Measurements from ENCODE around the gene FGF11. TPM values are rescaled to one million over a fixed set of nuclear protein-coding genes. Genes with fewer than 3 reads are reported as not detected.

The FGF11 gene
- total and polyA plus RNA-seq, 2 of the 13 experiments (the other 11 are each of a cell fraction or from before 2014, with no cell fraction given) = 0.20 to 7.6 TPM

GRCh38 chr17:7403043-7403726 lies 36.1 kb upstream of the FGF11 start (continued):
- TF ChIP-seq PRDM10 (CRISPR knock-in tag; IDR thresholded peaks at IDR 0.05; ENCODE audit: low read depth) (0 out of 2 replicates have a peak, but pooled peaks have one; percentile 41), PHF20 (CRISPR knock-in tag; IDR thresholded peaks at IDR 0.05) (peak; percentile 31; the same call in 1 of the 2 replicates), SP5 (CRISPR knock-in tag; IDR thresholded peaks at IDR 0.05; ENCODE audit: borderline replicate concordance, low read depth) (peak; percentile 80; the same call in 1 of the 2 replicates), ZBTB42 (CRISPR knock-in tag; IDR thresholded peaks at IDR 0.05) (0 out of 2 replicates have a peak, but pooled peaks have one; percentile 16), ZNF142 (CRISPR knock-in tag; IDR thresholded peaks at IDR 0.05) (no peak), ZNF546 (CRISPR knock-in tag; conservative IDR thresholded peaks at IDR 0.05) (0 out of 2 replicates have a peak, but pooled peaks have one; percentile 10), ATF2 (CRISPR knock-in tag; IDR thresholded peaks at IDR 0.05) (peak; percentile 54; the same call in 1 of the 2 replicates), RAD51 (IDR thresholded peaks at IDR 0.05; ENCODE audit: borderline replicate concordance) (no peak), KLF13 (CRISPR knock-in tag; IDR thresholded peaks at IDR 0.05) (no peak), HBP1 (CRISPR knock-in tag; IDR thresholded peaks at IDR 0.05; ENCODE audit: low read depth) (0 out of 2 replicates have a peak, but pooled peaks have one; percentile 43), FOXP1 (IDR thresholded peaks at IDR 0.05) (no peak), FOXP1 (CRISPR knock-in tag; IDR thresholded peaks at IDR 0.05) (peak; percentile 38; the same call in 1 of the 2 replicates), TGIF2 (CRISPR knock-in tag; IDR thresholded peaks at IDR 0.05) (0 out of 2 replicates have a peak, but pooled peaks have one; percentile 19), RAD21 (CRISPR knock-in tag; IDR thresholded peaks at IDR 0.05) (no peak), TMF1 (CRISPR knock-in tag; IDR thresholded peaks at IDR 0.05; ENCODE audit: low read depth) (0 out of 2 replicates have a peak, but pooled peaks have one; percentile 14)

All from HepG2 (cell line).